GM13976 (cell line): ENCODE results near the gene IQCF5.
"Not testable (repeated sequence)": the region's sequence is repeated elsewhere in the genome, so short reads cannot be mapped to it uniquely, and the experiment has no call there.

Experiments used
- DNase-seq: peaks from one replicate; pipeline ENCODE4 v3.0.0; 2012; ENCODE audit warnings: low spot score
- in situ Hi-C: fragments of 300-500 bp; cut with MboI; formaldehyde crosslinking; loops from one replicate; pipeline ENCODE4 v1.12.0; 2022; ENCODE audit warnings: low sequenced_read_pairs, mixed read lengths, inconsistent platforms; ENCODE audit not compliant: unreplicated experiment
- TF ChIP-seq, protein P1 (sequence below): IDR thresholded peaks from 2 replicates; pipeline ENCODE4 v1.5.1; 2012; ENCODE audit warnings: borderline replicate concordance, mild to moderate bottlenecking; ENCODE audit not compliant: insufficient read depth; ENCODE audit errors: extremely low read depth, missing control alignments, control extremely low read depth

Gene IQCF5

DNA sequence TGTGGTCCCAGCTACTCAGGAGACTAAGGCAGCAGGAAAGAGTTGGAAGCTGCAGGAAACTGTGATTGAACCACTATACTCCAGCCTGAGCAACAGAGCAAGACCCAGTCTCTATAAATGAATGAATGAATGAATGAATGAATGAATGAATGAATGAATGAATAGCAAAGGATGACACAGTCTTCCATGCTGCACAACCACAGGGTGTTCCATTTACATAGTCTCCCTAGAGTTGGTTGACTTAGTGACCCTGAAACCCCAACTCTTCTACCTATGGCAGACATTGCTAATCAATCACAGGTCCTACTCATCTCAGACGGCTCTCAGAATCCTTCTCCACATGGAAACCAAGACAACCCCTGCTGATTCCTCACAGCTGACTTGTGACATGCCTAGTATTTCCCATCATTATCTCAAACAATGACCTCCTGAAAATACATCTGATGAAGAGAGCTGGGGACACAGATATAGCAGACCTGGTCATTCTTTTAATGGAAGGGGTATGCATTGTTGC lies 2.1 kb downstream of the IQCF5 start:
- in situ Hi-C loops = no loop called here
- no peak for DNase-seq
- TF ChIP-seq, protein P1, sequence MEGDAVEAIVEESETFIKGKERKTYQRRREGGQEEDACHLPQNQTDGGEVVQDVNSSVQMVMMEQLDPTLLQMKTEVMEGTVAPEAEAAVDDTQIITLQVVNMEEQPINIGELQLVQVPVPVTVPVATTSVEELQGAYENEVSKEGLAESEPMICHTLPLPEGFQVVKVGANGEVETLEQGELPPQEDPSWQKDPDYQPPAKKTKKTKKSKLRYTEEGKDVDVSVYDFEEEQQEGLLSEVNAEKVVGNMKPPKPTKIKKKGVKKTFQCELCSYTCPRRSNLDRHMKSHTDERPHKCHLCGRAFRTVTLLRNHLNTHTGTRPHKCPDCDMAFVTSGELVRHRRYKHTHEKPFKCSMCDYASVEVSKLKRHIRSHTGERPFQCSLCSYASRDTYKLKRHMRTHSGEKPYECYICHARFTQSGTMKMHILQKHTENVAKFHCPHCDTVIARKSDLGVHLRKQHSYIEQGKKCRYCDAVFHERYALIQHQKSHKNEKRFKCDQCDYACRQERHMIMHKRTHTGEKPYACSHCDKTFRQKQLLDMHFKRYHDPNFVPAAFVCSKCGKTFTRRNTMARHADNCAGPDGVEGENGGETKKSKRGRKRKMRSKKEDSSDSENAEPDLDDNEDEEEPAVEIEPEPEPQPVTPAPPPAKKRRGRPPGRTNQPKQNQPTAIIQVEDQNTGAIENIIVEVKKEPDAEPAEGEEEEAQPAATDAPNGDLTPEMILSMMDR = no peak

DNA sequence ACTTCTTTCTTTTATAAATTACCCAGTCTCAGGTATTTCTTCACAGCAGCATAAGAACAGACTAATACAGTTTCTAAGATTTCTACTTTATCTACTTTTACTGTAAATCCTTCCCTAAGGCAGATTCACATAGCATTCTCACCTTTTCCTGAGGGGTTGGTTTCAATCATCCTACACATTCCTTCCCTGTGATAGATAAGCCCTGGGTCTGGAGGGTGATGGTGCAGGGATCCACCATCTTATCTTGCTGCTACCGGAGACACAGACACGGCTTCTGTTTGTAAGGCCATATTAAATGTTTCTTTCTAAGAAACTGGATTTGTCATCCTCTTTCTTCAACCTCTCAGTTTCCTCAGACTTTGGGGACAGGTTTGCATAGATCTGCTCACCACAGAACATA lies 6.1 kb downstream of the IQCF5 start:
- TF ChIP-seq, protein P1 = no peak
- DNase-seq = no peak
- in situ Hi-C loops = no loop called here

DNA sequence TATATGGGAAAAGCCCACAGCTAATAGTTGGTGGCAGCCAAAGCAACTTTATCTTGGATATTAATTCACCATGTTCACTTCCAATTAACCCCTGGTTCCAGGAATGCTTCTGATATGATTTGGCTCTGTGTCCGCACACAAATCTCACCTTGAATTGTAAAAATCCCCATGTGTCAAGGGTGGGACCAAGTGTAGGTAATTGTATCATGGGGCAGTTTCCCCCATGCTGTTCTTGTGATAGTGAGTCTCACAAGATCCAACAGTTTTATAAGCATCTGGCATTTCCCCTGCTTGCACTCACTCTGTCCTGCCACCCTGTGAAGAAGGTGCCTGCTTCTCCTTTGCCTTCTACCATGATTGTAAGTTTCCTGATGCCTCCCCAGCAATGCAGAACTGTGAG lies 6.5 kb downstream of the IQCF5 start:
- DNase-seq, in situ Hi-C loops: not testable (repeated sequence)

DNA sequence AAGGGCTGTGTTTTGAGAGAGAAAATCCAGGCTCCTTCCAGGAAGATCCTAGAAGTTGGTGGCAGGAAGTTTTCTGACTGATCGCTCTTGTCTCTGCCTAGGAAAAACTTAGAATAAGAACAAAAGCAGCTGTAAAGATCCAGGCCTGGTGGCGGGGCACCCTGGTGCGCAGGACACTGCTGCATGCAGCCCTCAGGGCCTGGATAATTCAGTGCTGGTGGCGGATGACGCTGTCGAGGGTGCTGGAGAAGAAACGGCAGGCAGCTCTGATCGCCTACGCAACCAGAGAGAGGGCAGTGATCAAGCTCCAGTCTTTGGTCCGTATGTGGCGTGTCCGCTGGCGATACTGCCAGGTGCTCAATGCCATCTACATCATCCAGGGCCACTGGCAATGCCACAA lies 12.5 kb downstream of the IQCF5 start:
- in situ Hi-C loops = no loop called here
- TF ChIP-seq, protein P1 = no peak
- no peak for DNase-seq

DNA sequence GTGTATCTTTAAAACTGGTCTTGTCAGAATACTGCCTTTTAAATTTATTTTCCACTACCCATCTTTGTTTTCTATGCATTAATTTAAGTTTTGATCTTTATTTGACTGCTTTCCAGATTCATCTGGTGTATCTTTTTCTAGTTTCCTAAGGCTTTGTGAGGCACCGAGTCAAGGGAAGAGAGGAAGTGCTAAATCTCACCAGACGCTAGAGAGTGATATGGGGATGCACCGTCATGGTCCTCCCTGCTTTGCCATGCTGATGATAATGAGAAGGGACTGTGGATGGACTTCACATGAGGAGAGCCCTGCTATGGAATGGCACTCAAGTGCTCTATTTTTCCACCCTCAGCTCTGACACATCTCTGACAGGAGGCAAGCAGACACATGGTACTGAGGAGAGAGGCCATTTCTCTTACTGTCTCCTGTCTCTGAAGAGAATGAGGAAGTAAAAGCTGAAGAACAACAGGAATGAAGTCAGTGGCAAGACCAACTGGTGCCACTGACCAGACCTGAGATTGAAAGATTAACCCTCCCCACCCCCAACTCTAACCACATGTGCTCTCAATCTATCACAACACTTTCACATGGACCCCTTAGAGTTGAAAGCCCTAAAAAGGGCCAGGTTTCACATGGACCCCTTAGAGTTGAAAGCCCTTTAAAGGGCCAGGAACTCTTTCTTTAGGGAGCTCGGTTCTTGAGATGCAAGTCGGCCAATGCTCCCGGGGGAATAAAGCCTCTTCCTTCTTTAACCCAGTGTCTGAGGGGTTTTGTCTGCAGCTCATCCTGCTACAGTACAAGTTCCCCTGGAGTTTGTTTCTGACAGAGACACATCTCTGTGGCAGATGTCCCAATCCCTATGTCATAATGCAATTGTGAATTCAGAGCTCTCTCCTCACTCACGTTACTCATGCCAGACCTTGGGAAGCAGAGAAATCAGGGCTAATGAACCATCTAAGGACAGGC lies 14.4 kb downstream of the IQCF5 start, which contains the start of gene IQCF2:
IQCF2 (plus strand) TSS at position 913 of the 963 bp plus-strand sequence. CDS start 52 bp downstream, outside the sequence.
- TF ChIP-seq, protein P1 = no peak
- in situ Hi-C loops = no loop called here
- DNase-seq = no peak

DNA sequence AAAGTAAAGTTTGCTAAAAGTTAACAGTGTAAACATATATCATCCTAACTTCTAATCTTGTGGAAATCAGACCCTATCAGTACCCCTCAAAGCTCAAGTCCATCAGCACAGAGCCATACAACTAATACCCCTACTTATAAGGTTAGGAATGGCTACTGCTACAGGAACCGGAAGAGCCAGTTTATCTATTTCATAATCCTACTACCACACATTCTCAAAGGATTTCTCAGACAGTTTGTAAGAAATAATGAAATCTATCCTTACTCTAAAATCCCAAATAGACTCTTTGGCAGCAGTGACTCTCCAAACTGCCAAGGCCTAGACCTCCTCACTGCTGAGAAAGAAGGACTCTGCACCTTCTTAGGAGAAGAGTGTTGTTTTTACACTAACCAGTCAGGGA lies 20.0 kb downstream of the IQCF5 start:
- not testable (repeated sequence) for DNase-seq

DNA sequence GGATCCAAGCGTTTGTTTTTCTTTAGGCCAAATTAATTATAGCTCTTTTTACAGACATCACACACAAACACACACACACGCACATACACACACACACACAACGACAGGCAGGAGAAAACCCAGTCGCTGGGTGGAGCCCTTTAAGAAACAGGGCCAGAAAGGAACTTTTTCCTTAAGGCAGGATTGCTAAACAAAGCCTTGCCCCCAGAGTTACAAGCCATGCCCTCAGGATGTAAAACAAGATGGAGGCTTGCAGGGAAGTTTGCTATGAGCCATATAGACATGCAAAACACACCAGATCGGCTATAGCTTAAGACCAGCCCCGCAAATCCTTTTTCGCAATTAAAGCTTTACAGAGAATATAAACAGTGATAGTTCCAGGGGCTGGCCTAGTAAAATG lies 30.3 kb downstream of the IQCF5 start:
- TF ChIP-seq, protein P1 = no peak
- in situ Hi-C loops = no loop called here
- no peak for DNase-seq

More for the DNA sequence above, 20.0 kb downstream of the IQCF5 start:
- in situ Hi-C loops = not testable (repeated sequence)
